ENCODE results near the gene PTGES3.

DNA sequence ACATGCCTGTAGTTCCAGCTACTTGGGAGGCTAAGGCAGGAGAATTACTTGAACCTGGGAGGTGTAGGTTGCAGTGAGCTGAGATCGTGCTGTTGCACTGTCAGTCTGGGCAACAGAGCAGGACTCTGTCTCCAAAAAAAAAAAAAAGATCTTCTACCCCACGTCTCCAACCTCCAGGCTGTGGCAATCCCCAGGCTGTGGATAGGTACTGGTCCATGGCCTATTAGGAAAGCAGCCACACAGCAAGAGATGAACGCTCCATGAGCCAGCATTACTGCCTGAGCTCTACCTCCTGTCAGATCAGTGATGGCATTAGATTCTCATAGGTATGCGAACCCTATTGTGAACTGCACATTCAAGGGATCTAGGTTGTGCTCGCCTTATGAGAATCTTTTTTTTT is 6.1 kb upstream of the PTGES3 start:
- TF ChIP-seq, protein P1, sequence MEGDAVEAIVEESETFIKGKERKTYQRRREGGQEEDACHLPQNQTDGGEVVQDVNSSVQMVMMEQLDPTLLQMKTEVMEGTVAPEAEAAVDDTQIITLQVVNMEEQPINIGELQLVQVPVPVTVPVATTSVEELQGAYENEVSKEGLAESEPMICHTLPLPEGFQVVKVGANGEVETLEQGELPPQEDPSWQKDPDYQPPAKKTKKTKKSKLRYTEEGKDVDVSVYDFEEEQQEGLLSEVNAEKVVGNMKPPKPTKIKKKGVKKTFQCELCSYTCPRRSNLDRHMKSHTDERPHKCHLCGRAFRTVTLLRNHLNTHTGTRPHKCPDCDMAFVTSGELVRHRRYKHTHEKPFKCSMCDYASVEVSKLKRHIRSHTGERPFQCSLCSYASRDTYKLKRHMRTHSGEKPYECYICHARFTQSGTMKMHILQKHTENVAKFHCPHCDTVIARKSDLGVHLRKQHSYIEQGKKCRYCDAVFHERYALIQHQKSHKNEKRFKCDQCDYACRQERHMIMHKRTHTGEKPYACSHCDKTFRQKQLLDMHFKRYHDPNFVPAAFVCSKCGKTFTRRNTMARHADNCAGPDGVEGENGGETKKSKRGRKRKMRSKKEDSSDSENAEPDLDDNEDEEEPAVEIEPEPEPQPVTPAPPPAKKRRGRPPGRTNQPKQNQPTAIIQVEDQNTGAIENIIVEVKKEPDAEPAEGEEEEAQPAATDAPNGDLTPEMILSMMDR (conservative IDR thresholded peaks at IDR 0.05; ENCODE audit: low read length), result no peak
- TF ChIP-seq EZH2phosphoT487 (IDR thresholded peaks at IDR 0.05; ENCODE audit: borderline replicate concordance), result no peak
